OCI-LY3 (cell line): Measurements from ENCODE around the gene LYPD3.

Source experiments
- H2AFZ ChIP-seq: fragments of 200-600, 300-600 bp; shearing (Covaris generic); 2 replicates; pipeline ENCODE4 v1.6.0; 2014; ENCODE audit warnings: antibody characterized with exemption, low read depth, low read length
- H3K27ac ChIP-seq: fragments of 200-600, 300-600 bp; sonication (generic); 2 replicates; pipeline ENCODE4 v1.5.1; 2014; ENCODE audit warnings: mild to moderate bottlenecking, low read length, moderate library complexity, mixed read lengths
- H3K27me3 ChIP-seq: fragments of 200-600, 300-600 bp; sonication (generic); 2 replicates; pipeline ENCODE4 v1.6.1; 2014; ENCODE audit warnings: low read depth, low read length, mixed read lengths
- H3K36me3 ChIP-seq: fragments of 200-600, 300-600 bp; sonication (generic); replicated peaks from 2 replicates; pipeline ENCODE3; 2014; ENCODE audit warnings: low read depth, low read length, mixed read lengths
- H3K4me1 ChIP-seq: fragments of 300-600, 200-600 bp; sonication (generic); 2 replicates; pipeline ENCODE4 v1.6.1; 2014; ENCODE audit warnings: low read length, mixed read lengths
- H3K4me2 ChIP-seq: fragments of 200-600, 300-600 bp; sonication (generic); 2 replicates; pipeline ENCODE4 v1.6.1; 2014; ENCODE audit warnings: low read length, mixed read lengths
- H3K4me3 ChIP-seq: fragments of 300-600, 200-600 bp; sonication (generic); 2 replicates; pipeline ENCODE4 v1.5.1; 2014; ENCODE audit warnings: antibody characterized with exemption, mild to moderate bottlenecking, low read length, moderate library complexity
- H3K79me2 ChIP-seq: fragments of 300-600, 200-600 bp; shearing (Covaris generic); 2 replicates; pipeline ENCODE4 v1.6.1; 2014; ENCODE audit warnings: mild to moderate bottlenecking, low read length, mixed read lengths
- H3K9ac ChIP-seq: fragments of 300-600, 200-600 bp; shearing (Covaris generic); 2 replicates; pipeline ENCODE4 v1.6.0; 2014; ENCODE audit warnings: mild to moderate bottlenecking, low read length, moderate library complexity
- H3K9me3 ChIP-seq: fragments of 200-600, 300-600 bp; shearing (Covaris generic); 2 replicates; pipeline ENCODE4 v1.6.1; 2014; ENCODE audit warnings: low read length, mixed read lengths; ENCODE audit not compliant: insufficient read depth
- H4K20me1 ChIP-seq: fragments of 200-600, 300-600 bp; sonication (generic); 2 replicates; pipeline ENCODE4 v1.6.1; 2016; ENCODE audit warnings: low read length, mixed read lengths; ENCODE audit not compliant: insufficient read depth
- EZH2phosphoT487 ChIP-seq: fragments of 200-600 bp; shearing (Covaris generic); IDR thresholded peaks from 2 replicates; pipeline ENCODE4 v1.6.1; 2018; ENCODE audit warnings: antibody characterized with exemption, mixed run types, low read depth
- TF ChIP-seq, protein P1 (sequence below): fragments of 200-600, 300-600 bp; sonication (generic); IDR thresholded peaks from 2 replicates; pipeline ENCODE4 v1.5.1; 2014; ENCODE audit warnings: antibody characterized with exemption, low read length, low read depth

LYPD3 gene

DNA sequence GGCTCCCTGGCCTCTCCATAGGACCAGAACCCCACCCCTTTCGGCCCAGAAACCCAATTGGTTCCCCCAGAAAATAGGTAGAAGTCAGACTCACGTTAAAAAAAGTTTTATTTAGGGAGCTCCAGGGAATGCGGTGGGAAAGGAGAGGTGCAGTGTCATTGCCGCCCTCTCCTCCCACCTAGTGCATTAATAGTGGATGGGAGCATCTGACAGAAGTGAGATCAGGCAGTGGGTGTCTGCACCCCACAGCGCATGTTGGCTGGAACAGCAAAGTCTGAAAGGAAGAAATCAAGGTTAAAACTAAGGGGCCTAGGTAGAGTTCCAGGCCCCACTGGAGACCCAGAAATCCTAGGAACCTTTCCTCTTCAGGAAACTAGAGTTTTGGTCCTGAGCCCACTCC, 41.2 kb upstream of the LYPD3 start:
- no peaks in the 10 kb centered on the region for H4K20me1 ChIP-seq
- no peaks in the 10 kb centered on the region for H3K9me3 ChIP-seq
- peaks cover 22% of the 10 kb centered on the region for H3K79me2 ChIP-seq
- H3K36me3 ChIP-seq, result peaks cover 14% of the 10 kb centered on the region
- peaks cover 11% of the 10 kb centered on the region for H3K4me1 ChIP-seq
- H3K4me3 ChIP-seq, result no peak overlapping the region
- H3K4me2 ChIP-seq, result no peak overlapping the region
- no peak for TF ChIP-seq EZH2phosphoT487
- TF ChIP-seq, protein P1, sequence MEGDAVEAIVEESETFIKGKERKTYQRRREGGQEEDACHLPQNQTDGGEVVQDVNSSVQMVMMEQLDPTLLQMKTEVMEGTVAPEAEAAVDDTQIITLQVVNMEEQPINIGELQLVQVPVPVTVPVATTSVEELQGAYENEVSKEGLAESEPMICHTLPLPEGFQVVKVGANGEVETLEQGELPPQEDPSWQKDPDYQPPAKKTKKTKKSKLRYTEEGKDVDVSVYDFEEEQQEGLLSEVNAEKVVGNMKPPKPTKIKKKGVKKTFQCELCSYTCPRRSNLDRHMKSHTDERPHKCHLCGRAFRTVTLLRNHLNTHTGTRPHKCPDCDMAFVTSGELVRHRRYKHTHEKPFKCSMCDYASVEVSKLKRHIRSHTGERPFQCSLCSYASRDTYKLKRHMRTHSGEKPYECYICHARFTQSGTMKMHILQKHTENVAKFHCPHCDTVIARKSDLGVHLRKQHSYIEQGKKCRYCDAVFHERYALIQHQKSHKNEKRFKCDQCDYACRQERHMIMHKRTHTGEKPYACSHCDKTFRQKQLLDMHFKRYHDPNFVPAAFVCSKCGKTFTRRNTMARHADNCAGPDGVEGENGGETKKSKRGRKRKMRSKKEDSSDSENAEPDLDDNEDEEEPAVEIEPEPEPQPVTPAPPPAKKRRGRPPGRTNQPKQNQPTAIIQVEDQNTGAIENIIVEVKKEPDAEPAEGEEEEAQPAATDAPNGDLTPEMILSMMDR, result no peak
- no peaks in the 10 kb centered on the region for H3K27me3 ChIP-seq
- H2AFZ ChIP-seq, result no peak overlapping the region
- no peak overlapping the region for H3K27ac ChIP-seq
- no peak overlapping the region for H3K9ac ChIP-seq

DNA sequence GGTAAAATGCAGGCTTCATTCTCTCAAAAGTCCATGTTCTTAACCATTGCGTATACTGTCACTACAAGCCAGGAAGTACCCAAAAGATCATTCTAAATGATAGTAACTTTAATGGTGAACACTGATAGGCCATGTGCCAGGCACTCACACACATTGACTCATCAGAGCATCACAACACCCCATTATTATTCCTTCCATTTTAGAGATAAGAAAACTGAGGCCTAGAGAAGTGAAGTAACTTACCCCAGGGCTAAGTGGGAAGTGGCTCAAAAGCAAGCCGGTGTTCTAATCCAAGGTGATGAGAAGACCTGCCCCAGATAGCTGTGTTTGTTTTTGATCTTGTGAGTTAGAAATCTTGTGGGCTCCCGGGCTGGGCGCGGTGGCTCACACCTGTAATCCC, 40.5 kb upstream of the LYPD3 start:
- Histone ChIP-seq H3K79me2 (peaks cover 22% of the 10 kb centered on the region), H3K4me2 (no peak overlapping the region), H3K4me3 (no peak overlapping the region), H3K9me3 (no peaks in the 10 kb centered on the region), H3K36me3 (peaks cover 17% of the 10 kb centered on the region), H4K20me1 (no peaks in the 10 kb centered on the region), H3K27me3 (no peaks in the 10 kb centered on the region), H3K4me1 (peaks cover 11% of the 10 kb centered on the region), H3K27ac (no peak overlapping the region), H3K9ac (no peak overlapping the region), H2AFZ (no peak overlapping the region)
- no peak for TF ChIP-seq EZH2phosphoT487
- TF ChIP-seq, protein P1, result no peak

DNA sequence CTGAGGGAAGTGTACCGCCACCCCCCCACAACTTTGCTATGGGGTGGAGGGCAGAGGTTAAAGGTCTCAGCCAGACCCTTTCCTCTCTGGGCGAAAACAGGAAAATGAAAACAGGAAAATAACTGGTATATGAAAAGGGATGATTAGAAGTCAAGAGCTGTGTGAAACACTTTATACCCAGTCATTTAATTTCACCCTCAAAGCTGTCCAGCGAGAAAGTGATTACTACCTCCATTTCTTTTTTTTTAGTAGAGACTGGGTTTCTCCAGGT, 39.7 kb upstream of the LYPD3 start:
- Histone ChIP-seq H3K9ac (peak overlapping the region; percentile 80), H3K4me1 (peaks cover 11% of the 10 kb centered on the region), H3K27me3 (no peaks in the 10 kb centered on the region), H3K9me3 (no peaks in the 10 kb centered on the region), H2AFZ (peak overlapping the region; percentile 77; the same call in 1 of the 2 replicates), H3K79me2 (peaks cover 22% of the 10 kb centered on the region), H4K20me1 (peaks cover 4% of the 10 kb centered on the region; the same call in 1 of the 2 replicates), H3K27ac (no peak overlapping the region), H3K4me2 (peak overlapping the region; percentile 77), H3K36me3 (peaks cover 20% of the 10 kb centered on the region), H3K4me3 (peak overlapping the region; percentile 87)
- TF ChIP-seq EZH2phosphoT487, result no peak
- TF ChIP-seq, protein P1, result no peak

DNA sequence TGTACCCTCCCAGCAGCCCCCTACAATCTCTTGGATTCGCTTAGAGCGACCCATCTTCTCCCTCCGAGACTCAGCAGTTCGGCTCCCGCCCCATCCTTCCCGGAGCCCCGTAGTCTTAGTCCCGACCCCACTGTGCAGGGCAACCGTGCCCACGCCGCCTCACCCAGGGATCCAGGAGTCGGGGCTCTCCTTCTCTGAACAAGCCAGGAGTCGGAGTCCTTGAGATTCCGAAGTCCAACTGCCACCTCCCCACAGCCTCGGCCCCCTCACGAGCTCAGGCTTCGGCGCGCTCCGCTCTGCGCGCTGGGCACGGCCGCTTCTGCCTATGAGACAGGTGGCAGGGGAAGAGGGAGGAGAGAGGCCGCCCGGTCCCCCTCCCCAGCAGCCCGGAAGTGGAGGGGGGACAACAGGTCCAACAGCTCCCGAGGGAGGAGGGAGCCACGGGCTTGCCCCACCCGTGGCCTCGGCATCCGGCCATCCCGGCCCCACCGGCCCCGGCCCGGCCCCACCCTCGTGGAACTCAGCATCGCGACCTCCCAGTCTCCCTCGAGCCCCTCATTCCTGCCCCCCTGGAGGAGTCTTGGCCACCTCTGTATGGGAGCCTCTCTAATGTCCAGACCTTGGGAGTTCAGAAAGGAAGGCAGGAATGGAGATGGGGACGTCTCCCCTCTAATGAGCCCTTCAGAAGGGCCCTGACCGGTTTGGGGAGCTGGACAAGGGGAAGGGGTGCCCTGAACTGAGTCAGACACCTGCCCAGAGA, 39.2 kb upstream of the LYPD3 start, which contains the start of gene PHLDB3:
PHLDB3 (minus strand) TSS at position 321 of the 760 bp plus-strand sequence. CDS start 628 bp downstream, outside the sequence.
- peak within 1 kb of the TSS; percentile 79 for H3K27ac ChIP-seq
- H3K79me2 ChIP-seq, result peaks cover 22% of the 10 kb centered on the region
- H3K4me1 ChIP-seq, result peaks cover 11% of the 10 kb centered on the region
- H3K4me2 ChIP-seq, result peak within 1 kb of the TSS; percentile 79
- H3K4me3 ChIP-seq, result peak within 1 kb of the TSS; percentile 87
- peak within 1 kb of the TSS; percentile 77 for H2AFZ ChIP-seq
- TF ChIP-seq EZH2phosphoT487, result no peak
- TF ChIP-seq, protein P1, result no peak
- H3K36me3 ChIP-seq, result peaks cover 20% of the 10 kb centered on the region
- no peaks in the 10 kb centered on the region for H3K9me3 ChIP-seq
- H3K27me3 ChIP-seq, result no peaks in the 10 kb centered on the region
- H3K9ac ChIP-seq, result peak within 1 kb of the TSS; percentile 92
- H4K20me1 ChIP-seq, result peaks cover 5% of the 10 kb centered on the region; the same call in 1 of the 2 replicates
